ENCODE results near the gene CLDN6. TPM values are rescaled to one million over a fixed set of nuclear protein-coding genes. Genes with fewer than 3 reads are reported as not detected.

Gene CLDN6
- total RNA-seq, 1 experiment from 2014 or later = 0.49 TPM

- RAD21 ChIA-PET (ENCODE audit: low non-redundant PET in 1 of 2, low total read pairs in 2 of 2, uncharacterized antibody in 2 of 2, unreplicated experiment in 2 of 2) = no interaction called here
- DNase-seq (ENCODE audit: low read depth, low spot score) (no peak), ATAC-seq (no peak)
- Histone ChIP-seq H3K4me2 (ENCODE audit: low read length) (no peak overlapping the region), H3K4me1 (ENCODE audit: control insufficient read depth in 1 of 2, insufficient read depth in 2 of 2, low read length in 2 of 2) (peaks cover 12 to 42% of the 10 kb centered on the region in 2 experiments; a peak in 3 of 4 replicates), H3K27ac (ENCODE audit: low read depth, low read length) (no peak overlapping the region), H3K27me3 (ENCODE audit: insufficient read depth, low read length) (no peaks in the 10 kb centered on the region), H2AFZ (ENCODE audit: low read depth, low read length, poor library complexity, severe bottlenecking) (no peak overlapping the region), H4K20me1 (ENCODE audit: insufficient read depth) (no peaks in the 10 kb centered on the region), H3K79me2 (ENCODE audit: insufficient read depth, low read length) (no peaks in the 10 kb centered on the region), H3K9ac (ENCODE audit: low read length) (no peak overlapping the region), H3K9me3 (ENCODE audit: control insufficient read depth in 1 of 2, insufficient read depth in 1 of 2, low read depth in 1 of 2, low read length in 2 of 2) (no peaks in the 10 kb centered on the region), H3K36me3 (ENCODE audit: control insufficient read depth in 1 of 2, insufficient read depth in 2 of 2, low read length in 2 of 2) (no peaks in the 10 kb centered on the region; a peak in 1 of 4 replicates), H3K4me3 (replicated peaks in 1 of 2; ENCODE audit: low read depth in 1 of 2, low read length in 2 of 2) (no peak overlapping the region), H3K9me2 (ENCODE audit: insufficient read depth) (no peaks in the 10 kb centered on the region)
- intact Hi-C loops (cut with micrococcal nuclease) = no loop called here
- no TSS peak for BruUV-seq (replicated peaks)
- no peak for TF ChIP-seq EGR1 (IDR thresholded peaks at IDR 0.05; ENCODE audit: low read depth)
- no peak for TF ChIP-seq FOSL1 (IDR thresholded peaks at IDR 0.05; ENCODE audit: low read depth)
- TF ChIP-seq EZH2 (IDR thresholded peaks at IDR 0.05) = no peak
- no peak for TF ChIP-seq TCF7L2 (IDR thresholded peaks at IDR 0.05; ENCODE audit: borderline replicate concordance, extremely low read depth, insufficient read depth, insufficient read length)
- no peak for TF ChIP-seq RAD21 (IDR thresholded peaks at IDR 0.05; ENCODE audit: low read depth)
- no peak for TF ChIP-seq JUND (IDR thresholded peaks at IDR 0.05)
- TF ChIP-seq, protein P1, sequence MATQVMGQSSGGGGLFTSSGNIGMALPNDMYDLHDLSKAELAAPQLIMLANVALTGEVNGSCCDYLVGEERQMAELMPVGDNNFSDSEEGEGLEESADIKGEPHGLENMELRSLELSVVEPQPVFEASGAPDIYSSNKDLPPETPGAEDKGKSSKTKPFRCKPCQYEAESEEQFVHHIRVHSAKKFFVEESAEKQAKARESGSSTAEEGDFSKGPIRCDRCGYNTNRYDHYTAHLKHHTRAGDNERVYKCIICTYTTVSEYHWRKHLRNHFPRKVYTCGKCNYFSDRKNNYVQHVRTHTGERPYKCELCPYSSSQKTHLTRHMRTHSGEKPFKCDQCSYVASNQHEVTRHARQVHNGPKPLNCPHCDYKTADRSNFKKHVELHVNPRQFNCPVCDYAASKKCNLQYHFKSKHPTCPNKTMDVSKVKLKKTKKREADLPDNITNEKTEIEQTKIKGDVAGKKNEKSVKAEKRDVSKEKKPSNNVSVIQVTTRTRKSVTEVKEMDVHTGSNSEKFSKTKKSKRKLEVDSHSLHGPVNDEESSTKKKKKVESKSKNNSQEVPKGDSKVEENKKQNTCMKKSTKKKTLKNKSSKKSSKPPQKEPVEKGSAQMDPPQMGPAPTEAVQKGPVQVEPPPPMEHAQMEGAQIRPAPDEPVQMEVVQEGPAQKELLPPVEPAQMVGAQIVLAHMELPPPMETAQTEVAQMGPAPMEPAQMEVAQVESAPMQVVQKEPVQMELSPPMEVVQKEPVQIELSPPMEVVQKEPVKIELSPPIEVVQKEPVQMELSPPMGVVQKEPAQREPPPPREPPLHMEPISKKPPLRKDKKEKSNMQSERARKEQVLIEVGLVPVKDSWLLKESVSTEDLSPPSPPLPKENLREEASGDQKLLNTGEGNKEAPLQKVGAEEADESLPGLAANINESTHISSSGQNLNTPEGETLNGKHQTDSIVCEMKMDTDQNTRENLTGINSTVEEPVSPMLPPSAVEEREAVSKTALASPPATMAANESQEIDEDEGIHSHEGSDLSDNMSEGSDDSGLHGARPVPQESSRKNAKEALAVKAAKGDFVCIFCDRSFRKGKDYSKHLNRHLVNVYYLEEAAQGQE (IDR thresholded peaks at IDR 0.05; ENCODE audit: low read depth) = no peak
- no peak for TF ChIP-seq POLR2A (IDR thresholded peaks at IDR 0.05; ENCODE audit: borderline replicate concordance, extremely low read depth, insufficient read depth, insufficient read length)
- TF ChIP-seq CBX3 (IDR thresholded peaks at IDR 0.05; ENCODE audit: low read depth) = no peak
- POLR2A ChIA-PET = interaction anchor here (2.2 kb wide), 1 partner anchor 9 kb away, joined by 12 read pairs; the partner anchor contains the start of genes HCFC1R1 and THOC6
- CTCF ChIA-PET = interaction anchor here (1.0 to 3.5 kb wide), 6 partner anchors 10 to 126 kb away, joined by 3 to 39 read pairs (median 8); partner anchors contain the start of genes HCFC1R1, THOC6 and TNFRSF12A
Observed at GRCh38 chr16:3032624-3033023, 14.6 kb upstream of the CLDN6 start.

All from HCT116 (cell line).